ENCODE results near the gene SLC12A2.

The SLC12A2 gene

GRCh38 chr5:128097224-128097623 lies 13.7 kb downstream of the SLC12A2 start:
- no peak for DNase-seq (ENCODE audit: low read depth in 2 of 2)

GRCh38 chr5:128097781-128098180 lies 14.2 kb downstream of the SLC12A2 start:
- DNase-seq (ENCODE audit: low read depth in 2 of 2): no peak

GRCh38 chr5:128099944-128100343 lies 16.4 kb downstream of the SLC12A2 start:
- no peak for DNase-seq (ENCODE audit: low read depth in 2 of 2)

- DNase-seq (ENCODE audit: low read depth in 2 of 2): no peak
These were observed 17.4 kb downstream of the SLC12A2 start for GRCh38 chr5:128100860-128101557.

- no peak for DNase-seq (ENCODE audit: low read depth in 2 of 2)
These were observed 18.1 kb downstream of the SLC12A2 start for GRCh38 chr5:128101676-128102075.

GRCh38 chr5:128105203-128105602 lies 21.6 kb downstream of the SLC12A2 start:
- no peak for DNase-seq (ENCODE audit: low read depth in 2 of 2)

GRCh38 chr5:128109138-128109537 lies 25.6 kb downstream of the SLC12A2 start:
- no peak for DNase-seq (ENCODE audit: low read depth in 2 of 2)

GRCh38 chr5:128109766-128110165 lies 26.2 kb downstream of the SLC12A2 start:
- DNase-seq (ENCODE audit: low read depth in 2 of 2): no peak

GRCh38 chr5:128111818-128112448 lies 28.4 kb downstream of the SLC12A2 start:
- no peak for DNase-seq (ENCODE audit: low read depth in 2 of 2)

- DNase-seq (ENCODE audit: low read depth in 2 of 2): no peak
These were observed 32.9 kb downstream of the SLC12A2 start for GRCh38 chr5:128116445-128116844.

- DNase-seq (ENCODE audit: low read depth in 2 of 2): no peak
These were observed 34.6 kb downstream of the SLC12A2 start for GRCh38 chr5:128118214-128118613.

GRCh38 chr5:128121651-128122050 lies 38.1 kb downstream of the SLC12A2 start:
- DNase-seq (ENCODE audit: low read depth in 2 of 2): no peak

GRCh38 chr5:128123936-128124335 lies 40.4 kb downstream of the SLC12A2 start:
- DNase-seq (ENCODE audit: low read depth in 2 of 2): no peak

- no peak for DNase-seq (ENCODE audit: low read depth in 2 of 2)
These were observed 42.7 kb downstream of the SLC12A2 start for GRCh38 chr5:128126241-128126640.

- DNase-seq (ENCODE audit: low read depth in 2 of 2): no peak
These were observed 48.9 kb downstream of the SLC12A2 start for GRCh38 chr5:128132499-128132898.

GRCh38 chr5:128135286-128135685 lies 51.7 kb downstream of the SLC12A2 start:
- DNase-seq (ENCODE audit: low read depth in 2 of 2): no peak

GRCh38 chr5:128143911-128144310 lies 60.3 kb downstream of the SLC12A2 start:
- no peak for DNase-seq (ENCODE audit: low read depth in 2 of 2)

GRCh38 chr5:128144491-128144890 lies 60.9 kb downstream of the SLC12A2 start:
- no peak for DNase-seq (ENCODE audit: low read depth in 2 of 2)

- no peak for DNase-seq (ENCODE audit: low read depth in 2 of 2)
These were observed 63.1 kb downstream of the SLC12A2 start for GRCh38 chr5:128146671-128147070.

- no peak for DNase-seq (ENCODE audit: low read depth in 2 of 2)
These were observed 71.4 kb downstream of the SLC12A2 start for GRCh38 chr5:128154943-128155342.

- no peak for DNase-seq (ENCODE audit: low read depth in 2 of 2)
These were observed 72.2 kb downstream of the SLC12A2 start for GRCh38 chr5:128155776-128156175.

GRCh38 chr5:128156521-128156920 lies 73.0 kb downstream of the SLC12A2 start:
- no peak for DNase-seq (ENCODE audit: low read depth in 2 of 2)

- no peak for DNase-seq (ENCODE audit: low read depth in 2 of 2)
These were observed 74.8 kb downstream of the SLC12A2 start for GRCh38 chr5:128158342-128158741.

GRCh38 chr5:128163991-128164390 lies 80.4 kb downstream of the SLC12A2 start:
- DNase-seq (ENCODE audit: low read depth in 2 of 2): no peak
